DMS153 treated with DMSO at 0.1 percent for 48 hours (cell line): ENCODE measurements around the gene KCNG2.
"Not testable (repeated sequence)": the region's sequence is repeated elsewhere in the genome, so short reads cannot be mapped to it uniquely, and the experiment has no call there.

Experiments
- DNase-seq: peaks from one replicate; lab custom pipeline; 2025; ENCODE audit not compliant: unreplicated experiment; lab: John Stamatoyannopoulos, UW

The KCNG2 gene

GRCh38 chr18:79851489-79851888 is 53.8 kb downstream of the KCNG2 start:
- no peak for DNase-seq

DNA sequence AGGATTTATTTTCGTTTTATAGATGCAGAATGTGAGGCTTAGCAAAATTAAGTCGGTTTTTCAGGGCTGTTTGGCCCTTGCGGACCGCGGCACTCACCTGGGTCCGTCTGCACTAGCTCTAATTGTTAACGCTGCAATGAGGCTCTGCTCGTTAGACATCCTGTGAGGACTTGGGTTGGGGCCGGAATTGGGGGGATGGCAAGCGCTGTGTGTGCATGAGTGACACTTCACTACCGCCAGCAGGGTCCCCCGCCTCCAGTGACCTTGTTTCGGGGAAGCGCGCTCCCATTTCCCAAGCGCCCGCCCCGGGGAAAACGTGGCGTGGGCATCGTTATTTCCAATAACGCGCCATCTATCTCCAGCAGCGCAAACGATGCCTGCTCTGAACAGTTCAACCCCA is 54.2 kb downstream of the KCNG2 start:
- no peak for DNase-seq

DNA sequence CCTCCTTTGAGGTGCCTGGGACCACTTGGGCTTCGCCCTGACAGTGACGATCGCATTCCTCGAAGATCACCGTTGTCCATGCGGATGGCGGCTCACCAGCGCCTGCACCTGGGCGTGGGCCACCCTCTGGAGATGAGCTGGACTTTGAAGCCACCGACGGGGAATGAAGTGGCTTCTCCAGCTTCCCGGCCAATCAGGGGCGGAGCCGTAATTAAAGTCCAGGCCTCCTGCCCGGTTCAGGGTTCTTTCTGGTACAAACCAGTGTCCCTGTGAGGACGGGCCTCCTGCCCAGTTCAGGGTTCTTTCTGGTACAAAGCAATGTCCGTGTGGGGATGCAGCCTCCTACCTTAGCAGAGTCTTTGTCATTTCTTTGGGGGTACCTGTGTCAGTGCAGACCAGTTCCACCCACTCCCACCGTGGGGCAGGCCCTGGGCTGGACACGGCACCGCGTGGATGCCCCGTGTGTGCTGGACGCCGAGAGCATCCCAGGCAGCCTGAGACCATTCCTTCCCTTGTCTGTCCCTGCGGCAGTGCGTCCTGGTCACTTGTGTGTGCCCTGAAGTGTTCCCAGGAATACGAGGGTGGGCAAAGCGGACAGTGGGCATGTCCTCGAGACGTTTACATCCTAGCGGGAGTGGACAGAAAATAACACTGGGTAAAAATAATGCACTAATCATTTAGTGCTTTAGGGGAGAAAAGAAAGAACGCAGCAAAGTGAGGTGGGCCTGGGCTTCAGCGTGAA is 55.0 kb downstream of the KCNG2 start:
- DNase-seq: no peak

GRCh38 chr18:79853303-79853992 is 55.7 kb downstream of the KCNG2 start:
- DNase-seq: no peak

DNA sequence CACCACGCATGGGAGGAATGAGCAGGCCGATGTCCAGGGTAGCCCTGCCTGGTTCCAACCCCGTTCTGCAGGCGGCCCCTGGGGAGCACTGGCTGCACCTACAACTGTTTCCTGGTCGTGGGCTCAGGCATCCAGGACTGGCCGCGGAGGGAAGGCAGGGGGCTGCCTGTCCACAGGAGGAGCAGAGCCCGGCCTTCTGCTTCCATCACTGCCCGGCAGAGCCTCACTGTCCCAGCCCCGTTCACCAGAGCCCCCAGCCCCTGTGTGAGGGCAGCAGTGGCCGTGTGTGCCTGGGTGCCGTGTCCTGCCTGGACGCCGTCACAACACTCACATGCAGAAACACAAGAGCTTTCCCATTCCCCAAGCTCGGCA is 56.2 kb downstream of the KCNG2 start:
- DNase-seq: no peak

GRCh38 chr18:79855147-79855933 is 57.6 kb downstream of the KCNG2 start:
- DNase-seq: no peak

DNA sequence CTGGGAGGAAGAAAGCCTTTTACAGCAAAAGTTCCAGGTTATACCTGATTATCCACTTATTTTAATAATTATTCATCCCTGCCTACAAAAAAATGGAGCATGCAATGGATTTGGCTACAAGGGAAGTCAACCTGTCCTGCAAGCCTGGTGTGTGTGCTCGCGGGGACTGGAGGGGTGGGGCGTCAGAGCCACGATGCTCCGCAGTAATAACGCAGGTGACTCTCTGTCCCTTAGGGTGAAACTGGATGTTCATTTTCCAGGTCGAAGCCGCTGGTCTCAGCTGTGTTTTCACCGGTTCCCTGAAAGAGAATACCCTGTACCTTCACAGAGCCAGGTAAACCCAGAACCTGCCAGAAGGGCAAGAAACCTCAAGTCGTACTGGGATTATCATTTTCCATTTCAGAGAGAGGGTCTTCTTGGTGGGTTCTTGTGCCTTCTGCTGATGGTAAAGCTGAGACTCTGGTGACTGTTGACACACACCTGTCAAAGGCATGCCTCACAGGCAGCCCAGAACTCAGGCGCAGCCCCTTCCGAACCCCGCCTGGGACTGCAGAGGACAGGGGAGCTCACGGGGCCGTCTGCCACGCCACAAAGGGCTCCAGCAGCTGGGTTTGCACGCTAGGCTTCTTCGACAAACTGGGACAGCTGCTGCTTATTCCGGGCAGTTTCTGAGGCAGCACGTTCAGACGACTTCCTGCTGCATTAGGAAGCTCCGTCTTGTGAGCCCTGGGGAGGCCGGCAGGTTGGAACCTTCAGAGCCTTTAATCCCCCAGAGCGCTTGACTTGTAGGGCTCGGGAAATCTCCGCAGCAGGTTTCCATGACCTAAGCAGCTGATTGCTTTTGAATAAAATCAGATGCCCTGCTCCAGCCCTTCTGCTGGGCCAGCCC is 58.6 kb downstream of the KCNG2 start:
- DNase-seq: peak; percentile 54

GRCh38 chr18:79857082-79857671 is 59.4 kb downstream of the KCNG2 start:
- DNase-seq: no peak

DNA sequence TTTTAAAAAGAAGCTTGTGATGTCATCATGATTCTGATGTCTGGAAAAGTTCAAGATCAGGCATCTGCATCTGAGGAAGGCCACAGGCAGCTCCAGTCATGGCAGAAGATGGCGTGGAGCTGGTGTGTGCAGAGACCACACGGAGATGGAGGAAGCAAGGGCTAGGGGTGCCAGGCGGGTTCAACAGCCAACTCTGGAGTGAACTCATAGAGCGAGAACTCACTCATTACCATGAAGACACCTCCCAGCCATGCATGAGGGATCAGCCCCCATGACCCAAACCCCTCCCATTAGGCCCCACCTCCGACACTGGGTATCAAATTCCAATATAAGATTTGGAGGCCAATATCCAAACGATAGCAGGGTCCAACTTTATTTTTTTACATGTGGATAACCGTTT is 61.6 kb downstream of the KCNG2 start:
- DNase-seq: no peak

GRCh38 chr18:79861687-79862086 is 63.9 kb downstream of the KCNG2 start:
- no peak for DNase-seq

DNA sequence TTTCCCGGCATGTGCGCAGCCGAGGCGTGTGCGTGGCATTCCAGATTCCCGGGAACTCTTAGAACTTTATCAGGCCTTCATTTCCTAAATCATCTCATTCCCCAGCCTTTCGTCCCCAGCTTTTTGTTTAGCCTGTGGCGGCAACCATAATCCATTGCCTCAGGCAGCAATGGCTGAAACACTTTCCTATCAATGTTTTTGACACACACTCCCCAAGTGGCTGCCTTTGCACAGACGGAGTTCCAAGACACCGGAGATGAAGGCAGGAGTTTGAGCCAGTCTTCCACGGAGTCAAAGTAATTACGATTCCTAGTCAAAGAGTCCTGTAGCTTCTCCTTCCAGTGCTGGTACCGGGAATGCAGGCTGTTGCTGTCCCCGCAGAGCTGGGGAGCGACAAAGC is 64.8 kb downstream of the KCNG2 start:
- DNase-seq: no peak

DNA sequence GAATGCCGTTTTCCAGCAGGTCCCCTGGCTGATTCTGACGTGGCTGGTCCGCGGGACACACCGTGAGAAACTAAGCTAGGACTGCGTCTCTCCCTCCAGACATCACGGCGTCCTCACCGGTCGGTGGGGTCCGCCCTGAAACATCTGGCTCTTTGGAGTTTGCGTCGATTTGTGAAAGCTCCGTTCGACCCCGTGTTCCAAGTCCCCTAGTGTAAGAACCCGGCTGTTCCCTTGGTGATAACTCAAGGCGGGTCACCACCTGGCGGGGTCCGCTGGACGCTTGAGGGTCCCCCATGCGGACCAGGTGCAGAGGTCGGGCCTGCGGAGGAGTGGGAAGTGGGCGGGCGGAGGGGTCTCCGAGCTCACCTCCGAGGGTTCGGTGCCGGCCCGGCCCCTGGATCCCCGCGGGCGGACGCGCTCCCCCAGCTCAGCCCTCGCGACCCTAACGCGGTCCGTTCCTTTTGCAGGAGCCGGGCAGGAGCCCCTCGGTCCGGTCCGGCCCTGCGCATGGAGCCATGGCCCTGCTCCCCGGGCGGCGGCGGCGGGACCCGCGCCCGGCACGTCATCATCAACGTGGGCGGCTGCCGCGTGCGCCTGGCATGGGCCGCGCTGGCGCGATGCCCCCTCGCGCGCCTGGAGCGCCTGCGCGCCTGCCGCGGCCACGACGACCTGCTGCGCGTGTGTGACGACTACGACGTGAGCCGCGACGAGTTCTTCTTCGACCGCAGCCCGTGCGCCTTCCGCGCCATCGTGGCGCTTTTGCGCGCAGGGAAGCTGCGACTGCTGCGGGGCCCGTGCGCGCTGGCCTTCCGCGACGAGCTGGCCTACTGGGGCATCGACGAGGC is 65.6 kb downstream of the KCNG2 start:
- DNase-seq: no peak

- DNase-seq: no peak
Measured at GRCh38 chr18:79864006-79864725, 66.4 kb downstream of the KCNG2 start.

DNA sequence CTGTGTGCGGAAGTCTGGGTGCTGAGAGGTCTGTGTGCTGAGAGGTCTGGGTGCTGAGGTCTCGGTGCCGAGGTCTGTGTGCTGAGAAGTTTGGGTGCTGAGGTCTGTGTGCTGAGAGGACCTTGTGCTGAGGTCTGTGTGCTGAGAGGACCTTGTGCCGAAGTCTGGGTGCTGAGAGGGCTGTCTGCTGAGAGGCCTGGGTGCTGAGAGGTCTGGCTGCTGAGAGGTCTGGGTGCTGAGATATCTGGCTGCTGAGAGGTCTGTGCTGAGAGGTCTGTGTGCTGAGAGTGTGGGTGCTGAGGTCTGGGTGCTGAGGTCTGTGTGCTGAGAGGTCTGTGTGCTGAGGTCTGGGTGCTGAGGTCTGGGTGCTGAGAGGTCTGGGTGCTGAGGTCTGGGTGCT is 67.2 kb downstream of the KCNG2 start:
- not testable (repeated sequence) for DNase-seq

- DNase-seq: not testable (repeated sequence)
Measured at GRCh38 chr18:79865951-79866350, 68.2 kb downstream of the KCNG2 start.

DNA sequence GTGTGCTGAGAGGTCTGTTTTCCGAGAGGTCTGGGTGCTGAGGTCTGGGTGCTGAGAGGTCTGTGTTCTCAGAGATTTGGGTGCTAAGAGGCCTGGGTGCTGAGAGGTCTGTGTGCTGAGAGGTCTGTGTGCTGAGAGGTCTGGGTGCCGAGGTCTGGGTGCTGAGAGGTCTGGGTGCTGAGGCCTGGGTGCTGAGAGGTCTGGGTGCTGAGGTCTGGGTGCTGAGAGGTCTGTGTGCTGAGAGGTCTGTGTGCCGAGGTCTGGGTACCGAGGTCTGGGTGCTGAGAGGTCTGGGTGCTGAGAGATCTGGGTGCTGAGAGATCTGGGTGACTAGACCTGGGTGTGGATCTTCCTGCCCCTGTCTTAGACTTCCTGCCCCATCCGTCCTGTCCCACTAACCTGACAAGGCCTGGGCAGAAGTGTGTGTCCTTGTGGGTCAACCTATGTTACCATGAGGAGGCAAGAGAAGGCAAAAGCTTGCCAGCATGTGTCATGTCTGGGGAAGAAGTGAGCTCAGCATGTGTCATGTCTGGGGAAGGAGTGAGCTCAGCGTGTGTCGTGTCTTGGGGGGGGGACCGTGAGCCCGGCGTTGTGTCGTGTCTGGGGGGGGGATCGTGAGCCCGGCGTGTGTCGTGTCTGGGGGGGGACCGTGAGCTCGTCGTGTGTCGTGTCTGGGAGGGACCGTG is 69.3 kb downstream of the KCNG2 start:
- no peak for DNase-seq

GRCh38 chr18:79867666-79868065 is 69.9 kb downstream of the KCNG2 start:
- no peak for DNase-seq

DNA sequence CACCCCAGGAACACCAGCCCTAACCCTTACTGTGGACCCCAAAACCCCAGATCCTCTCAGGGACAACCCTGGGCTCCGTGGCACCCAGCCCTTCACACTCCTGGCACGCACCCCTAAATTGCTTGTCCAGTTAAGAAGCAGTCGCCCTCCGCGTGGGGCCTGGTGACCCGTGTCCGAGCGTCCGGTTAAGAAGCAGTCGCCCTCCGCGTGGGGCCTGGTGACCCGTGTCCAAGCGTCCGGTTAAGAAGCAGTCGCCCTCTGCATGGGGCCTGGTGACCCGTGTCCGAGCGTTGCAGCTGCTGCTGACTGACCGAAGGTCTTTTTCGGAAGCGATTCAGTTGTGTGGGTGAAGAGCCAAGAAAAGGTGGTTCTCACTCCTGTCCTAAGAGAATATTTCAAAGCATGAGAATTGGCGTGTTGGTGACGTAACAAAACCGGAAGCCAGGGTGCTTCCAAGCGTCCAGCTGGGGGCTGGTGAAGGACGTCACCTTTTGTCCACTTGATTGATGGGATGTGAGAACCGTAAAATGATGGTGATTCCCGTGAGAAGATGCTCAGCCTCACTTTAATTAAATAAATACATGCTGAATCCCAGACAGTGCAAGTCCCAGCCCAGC is 70.5 kb downstream of the KCNG2 start:
- no peak for DNase-seq
